Transverse colon (tissue), 4 donors: Measurements from ENCODE around the gene AGT. TPM values are rescaled to one million over a fixed set of nuclear protein-coding genes. Genes with fewer than 3 reads are reported as not detected.

ENCODE experiments used
- DNase-seq: peaks from one replicate; pipeline ENCODE4 v3.0.0-alpha.2; 2019
- H3K27ac ChIP-seq, 4 donors: fragments of 200-600 bp; sonication (generic); 2 replicates each; pipeline ENCODE4 v1.5.1; 2016 to 2018; ENCODE audit warnings: inconsistent platforms in 4 of 4
- H3K27me3 ChIP-seq: fragments of 200-600 bp; sonication (generic); 2 replicates; pipeline ENCODE4 v1.5.1; 2017; ENCODE audit warnings: inconsistent platforms
- H3K36me3 ChIP-seq, 4 donors: fragments of 200-600 bp; sonication (generic); 2 replicates each; pipeline ENCODE4 v1.5.1; 2017 to 2019; ENCODE audit warnings: inconsistent platforms in 4 of 4
- H3K4me1 ChIP-seq, 4 donors: fragments of 200-600 bp; sonication (generic); 2 replicates each; pipeline ENCODE4 v1.5.1; 2017 to 2020; ENCODE audit warnings: inconsistent platforms in 4 of 4
- H3K4me3 ChIP-seq, 4 donors: fragments of 200-600 bp; sonication (generic); 1 replicate in 1 of 4; 2 replicates in 3 of 4; pipeline versions ENCODE4 v1.5.1 to v1.6.1; 2017 to 2019; ENCODE audit warnings: inconsistent platforms in 4 of 4
- H3K9me3 ChIP-seq, 2 donors: fragments of 200-600 bp; sonication (generic); 2 replicates each; pipeline ENCODE4 v1.5.1; 2017 to 2019; ENCODE audit warnings: inconsistent platforms in 2 of 2
- EP300 ChIP-seq: sonication (generic); formaldehyde crosslinking; IDR thresholded peaks from one replicate; pipeline ENCODE4 v1.6.1; 2017; ENCODE audit warnings: antibody characterized with exemption, low read depth
- POLR2A ChIP-seq: fragments of 450-650 bp; IDR thresholded peaks from one replicate; pipeline ENCODE4 v1.6.1; 2016; ENCODE audit warnings: antibody characterized with exemption, mild to moderate bottlenecking, moderate library complexity
- POLR2AphosphoS5 ChIP-seq, 3 donors: sonication (generic); formaldehyde crosslinking; IDR thresholded peaks; one replicate each; pipeline ENCODE4 v1.6.1; 2016; ENCODE audit warnings: antibody characterized with exemption in 3 of 3
- WGBS, 2 donors: methylation state at CpG; one replicate each; pipeline ENCODE4 v1.1.5; 2018; ENCODE audit warnings: low coverage in 1 of 2; 5-methylcytosine and 5-hydroxymethylcytosine counted together
- in situ Hi-C, 4 donors: fragments of 200-750 bp; cut with MboI; loops; one replicate each; pipeline versions ENCODE4 v1.15.0 to v1.15.1; 2017; ENCODE audit warnings: low sequenced_read_pairs in 3 of 4, low pct_ligation_motif_present in 1 of 4, low pct_unique_long_range_greater_than_20kb in 1 of 4
- intact Hi-C: fragments of 100-400 bp; cut with DNase I; formaldehyde crosslinking; loops from one replicate; pipeline ENCODE4 v1.15.1; 2023; ENCODE audit warnings: low total_unique reads
- total RNA-seq, 4 donors: library from RNA; depleted of rRNA; stranded (reverse); fragments of >200 nt; gene quantifications; one replicate each; pipeline ENCODE4 v1.1.0, GENCODE V29; 2016
- TF ChIP-seq, protein P1 (sequence below), 5 experiments: fragments of 200-600 bp in 3 of 5; fragments of 450-650 bp in 2 of 5; sonication (generic) in 3 of 5; IDR thresholded peaks; 1 replicate in 2 of 5; 2 replicates in 3 of 5; pipeline ENCODE4 v1.5.1; 2016 to 2017; ENCODE audit warnings: antibody characterized with exemption in 5 of 5, inconsistent platforms in 3 of 5, mild to moderate bottlenecking in 2 of 5, moderate library complexity in 1 of 5

The AGT gene
- total RNA-seq, 4 donors from 2014 or later = 0.60 to 1.7 (median 0.90) TPM

DNA sequence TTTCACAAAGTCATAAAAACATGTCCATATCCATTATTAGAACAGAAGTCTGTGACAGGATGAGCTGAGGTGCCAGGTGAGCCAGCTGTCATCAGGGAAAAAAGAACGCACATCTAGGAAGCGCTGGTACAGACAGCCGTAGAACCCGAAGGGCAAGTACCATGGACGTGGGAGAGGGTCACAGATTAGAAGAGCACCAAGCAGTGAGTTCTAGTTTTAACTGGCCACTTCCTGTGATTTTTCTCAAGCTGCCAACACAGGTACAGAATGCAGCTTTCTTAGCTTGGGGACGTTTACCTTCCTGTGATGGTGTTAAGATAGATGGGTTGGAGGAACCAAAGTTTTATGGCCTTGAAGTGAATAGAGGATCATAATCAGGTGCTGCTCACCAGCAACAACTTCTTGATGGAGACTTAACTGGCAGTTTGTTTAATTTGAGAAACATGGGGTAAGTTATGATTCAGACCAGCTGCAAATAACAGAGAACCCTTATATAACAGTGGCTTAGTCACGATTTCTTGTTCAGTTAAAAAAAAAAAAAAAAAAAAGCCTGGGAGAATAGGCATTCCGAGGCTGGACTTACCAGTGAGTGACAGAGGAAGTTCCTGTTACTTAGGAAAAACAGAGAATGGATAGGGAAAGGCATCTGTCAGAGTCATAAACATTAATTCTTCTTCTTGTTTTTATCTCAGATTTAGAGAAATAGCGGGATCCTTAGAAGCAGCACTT is 30.9 kb downstream of the AGT start:
- TF ChIP-seq EP300 (no peak), POLR2A (no peak), POLR2AphosphoS5 (IDR thresholded peaks at IDR 0.05) (no peak)
- TF ChIP-seq, protein P1, sequence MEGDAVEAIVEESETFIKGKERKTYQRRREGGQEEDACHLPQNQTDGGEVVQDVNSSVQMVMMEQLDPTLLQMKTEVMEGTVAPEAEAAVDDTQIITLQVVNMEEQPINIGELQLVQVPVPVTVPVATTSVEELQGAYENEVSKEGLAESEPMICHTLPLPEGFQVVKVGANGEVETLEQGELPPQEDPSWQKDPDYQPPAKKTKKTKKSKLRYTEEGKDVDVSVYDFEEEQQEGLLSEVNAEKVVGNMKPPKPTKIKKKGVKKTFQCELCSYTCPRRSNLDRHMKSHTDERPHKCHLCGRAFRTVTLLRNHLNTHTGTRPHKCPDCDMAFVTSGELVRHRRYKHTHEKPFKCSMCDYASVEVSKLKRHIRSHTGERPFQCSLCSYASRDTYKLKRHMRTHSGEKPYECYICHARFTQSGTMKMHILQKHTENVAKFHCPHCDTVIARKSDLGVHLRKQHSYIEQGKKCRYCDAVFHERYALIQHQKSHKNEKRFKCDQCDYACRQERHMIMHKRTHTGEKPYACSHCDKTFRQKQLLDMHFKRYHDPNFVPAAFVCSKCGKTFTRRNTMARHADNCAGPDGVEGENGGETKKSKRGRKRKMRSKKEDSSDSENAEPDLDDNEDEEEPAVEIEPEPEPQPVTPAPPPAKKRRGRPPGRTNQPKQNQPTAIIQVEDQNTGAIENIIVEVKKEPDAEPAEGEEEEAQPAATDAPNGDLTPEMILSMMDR (IDR thresholded peaks at IDR 0.05) = no peak
- H3K4me3 ChIP-seq = no peak overlapping the region
- no peaks in the 10 kb centered on the region for H3K9me3 ChIP-seq
- in situ Hi-C loops (no loop called here), intact Hi-C loops (no loop called here)
- no peak for DNase-seq
- no peaks in the 10 kb centered on the region for H3K27me3 ChIP-seq
- H3K4me1 ChIP-seq = peaks cover 0 to 6% (median 0%) of the 10 kb centered on the region in 4 donors
- peaks cover 0 to 72% (median 34%) of the 10 kb centered on the region in 4 donors for H3K36me3 ChIP-seq
- H3K27ac ChIP-seq = no peak overlapping the region
- 75 to 77% methylated on average over 9 of the region's 9 CpGs for WGBS, 2 donors

DNA sequence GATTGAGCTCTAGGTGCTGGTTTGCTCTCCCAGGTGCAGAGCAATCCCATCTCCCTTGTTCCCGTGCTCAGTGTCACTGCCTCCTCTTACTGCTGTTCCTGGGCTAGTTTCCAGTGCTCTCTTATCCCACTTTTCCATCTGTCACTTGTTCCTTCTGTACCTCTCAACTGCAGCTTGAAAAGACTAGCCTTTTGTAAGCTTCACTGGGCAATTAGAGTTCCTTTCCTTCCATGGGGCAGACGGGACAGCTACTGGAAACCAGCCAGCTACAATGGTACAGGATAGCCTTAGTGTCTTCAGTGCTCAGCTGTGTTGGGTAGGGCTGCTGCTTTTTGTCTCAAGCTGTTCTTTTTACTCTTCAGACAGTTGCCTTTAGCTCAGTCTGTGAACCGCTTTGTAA is 31.6 kb downstream of the AGT start:
- intact Hi-C loops (no loop called here), in situ Hi-C loops (no loop called here)
- Histone ChIP-seq H3K27ac (no peak overlapping the region), H3K4me3 (no peak overlapping the region), H3K9me3 (no peaks in the 10 kb centered on the region), H3K27me3 (no peaks in the 10 kb centered on the region), H3K36me3 (peaks cover 0 to 66% (median 33%) of the 10 kb centered on the region in 4 donors), H3K4me1 (peaks cover 0 to 6% (median 0%) of the 10 kb centered on the region in 4 donors)
- TF ChIP-seq POLR2AphosphoS5 (IDR thresholded peaks at IDR 0.05) (no peak), POLR2A (no peak), EP300 (no peak)
- TF ChIP-seq, protein P1 (IDR thresholded peaks at IDR 0.05) = no peak
- WGBS, 2 donors = 51 to 65% methylated on average over 2 to 3 of the region's 3 CpGs
- DNase-seq = no peak

DNA sequence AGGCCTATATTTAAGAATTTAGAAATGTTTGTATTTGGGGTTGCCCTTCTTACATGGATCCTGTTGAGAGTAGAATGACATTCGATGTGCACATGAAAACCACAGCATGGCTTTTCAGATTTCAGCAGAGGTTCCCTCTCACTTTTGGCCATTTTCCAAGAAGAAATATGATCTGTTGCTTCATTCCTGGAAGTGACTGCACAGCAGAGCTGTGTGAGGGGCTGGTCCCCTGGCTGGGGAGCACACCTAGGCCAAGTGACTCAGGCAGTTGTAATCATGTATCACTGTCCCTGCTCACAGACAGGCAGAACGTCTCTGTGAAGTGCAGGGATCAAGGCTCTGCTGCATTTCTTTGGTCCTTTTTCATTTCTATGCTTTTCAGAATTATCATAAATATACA is 32.3 kb downstream of the AGT start:
- H3K4me3 ChIP-seq = no peak overlapping the region
- H3K36me3 ChIP-seq = peaks cover 0 to 59% (median 29%) of the 10 kb centered on the region in 4 donors
- H3K27ac ChIP-seq = no peak overlapping the region
- H3K4me1 ChIP-seq = peaks cover 0 to 6% (median 0%) of the 10 kb centered on the region in 4 donors
- TF ChIP-seq POLR2AphosphoS5 (IDR thresholded peaks at IDR 0.05) (no peak), POLR2A (no peak)
- H3K27me3 ChIP-seq = no peaks in the 10 kb centered on the region
- no peaks in the 10 kb centered on the region for H3K9me3 ChIP-seq
- in situ Hi-C loops = no loop called here
- intact Hi-C loops = no loop called here
- WGBS, 2 donors = 50 to 52% methylated on average over 1 to 2 of the region's 2 CpGs
- DNase-seq = no peak

DNA sequence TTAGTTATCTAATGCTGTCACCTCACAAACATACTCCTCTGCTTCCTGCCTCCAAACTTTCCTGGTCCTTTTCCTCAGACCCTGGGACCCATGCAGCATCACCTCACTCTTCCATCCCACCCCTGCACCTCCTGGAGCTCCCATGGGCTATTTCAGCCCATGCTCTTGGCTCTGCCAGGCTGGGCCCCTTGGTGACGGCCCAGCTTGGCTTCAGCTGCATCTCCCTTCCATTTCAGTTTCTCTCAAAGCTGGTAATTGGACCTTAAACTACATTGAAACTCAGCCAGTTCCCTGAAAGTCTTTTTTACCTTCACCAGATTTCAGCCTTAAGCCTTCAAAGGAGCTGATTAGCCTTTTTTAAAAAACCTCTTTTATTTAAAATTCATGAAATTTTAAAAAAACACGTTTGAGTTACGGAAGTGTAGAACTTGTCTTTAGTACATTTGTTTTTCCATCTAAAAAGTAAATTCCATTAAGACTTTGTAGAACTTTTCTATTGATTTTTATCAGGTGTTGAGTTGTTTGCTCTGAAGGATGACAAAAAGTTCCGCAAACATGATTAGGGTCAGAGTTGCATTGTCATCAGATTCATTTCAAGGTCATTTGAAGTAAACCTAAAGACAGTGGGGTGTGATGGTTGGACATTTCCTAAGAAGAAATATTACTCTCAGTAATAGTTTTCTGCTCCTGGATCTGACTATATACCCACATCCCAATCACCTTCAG is 33.5 kb downstream of the AGT start:
- Histone ChIP-seq H3K4me1 (peaks cover 0 to 6% (median 0%) of the 10 kb centered on the region in 4 donors), H3K36me3 (peaks cover 0 to 56% (median 26%) of the 10 kb centered on the region in 4 donors), H3K4me3 (no peak overlapping the region), H3K27me3 (no peaks in the 10 kb centered on the region), H3K9me3 (no peaks in the 10 kb centered on the region), H3K27ac (no peak overlapping the region)
- 58 to 92% methylated on average over 3 to 4 of the region's 4 CpGs for WGBS, 2 donors
- in situ Hi-C loops (no loop called here), intact Hi-C loops (no loop called here)
- TF ChIP-seq, protein P1 (IDR thresholded peaks at IDR 0.05) = no peak
- TF ChIP-seq POLR2A (no peak), EP300 (no peak), POLR2AphosphoS5 (IDR thresholded peaks at IDR 0.05) (no peak)
- DNase-seq = no peak
